ENCODE data around the gene SYT7.

DNA sequence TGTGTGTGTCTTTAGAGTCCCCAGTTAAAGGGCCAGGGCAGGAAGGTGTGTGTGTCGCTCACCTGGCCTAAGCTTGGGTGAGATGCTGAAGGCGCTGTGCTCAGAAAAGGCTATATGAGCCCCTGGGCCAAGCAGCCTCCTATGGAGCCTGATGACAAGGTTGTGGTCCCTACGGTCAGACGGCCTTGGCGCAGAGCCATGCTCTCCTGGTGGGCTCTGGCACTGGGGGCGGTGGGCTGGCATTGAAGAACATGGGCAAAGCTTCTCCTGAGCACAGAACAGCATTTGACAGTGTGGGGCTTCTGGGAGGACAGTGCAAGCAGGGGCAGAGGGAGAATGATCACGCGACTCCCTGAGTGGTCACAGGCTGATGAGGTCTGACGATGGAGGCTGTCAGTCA is 83.0 kb downstream of the SYT7 start:
- TF ChIP-seq, protein P1, sequence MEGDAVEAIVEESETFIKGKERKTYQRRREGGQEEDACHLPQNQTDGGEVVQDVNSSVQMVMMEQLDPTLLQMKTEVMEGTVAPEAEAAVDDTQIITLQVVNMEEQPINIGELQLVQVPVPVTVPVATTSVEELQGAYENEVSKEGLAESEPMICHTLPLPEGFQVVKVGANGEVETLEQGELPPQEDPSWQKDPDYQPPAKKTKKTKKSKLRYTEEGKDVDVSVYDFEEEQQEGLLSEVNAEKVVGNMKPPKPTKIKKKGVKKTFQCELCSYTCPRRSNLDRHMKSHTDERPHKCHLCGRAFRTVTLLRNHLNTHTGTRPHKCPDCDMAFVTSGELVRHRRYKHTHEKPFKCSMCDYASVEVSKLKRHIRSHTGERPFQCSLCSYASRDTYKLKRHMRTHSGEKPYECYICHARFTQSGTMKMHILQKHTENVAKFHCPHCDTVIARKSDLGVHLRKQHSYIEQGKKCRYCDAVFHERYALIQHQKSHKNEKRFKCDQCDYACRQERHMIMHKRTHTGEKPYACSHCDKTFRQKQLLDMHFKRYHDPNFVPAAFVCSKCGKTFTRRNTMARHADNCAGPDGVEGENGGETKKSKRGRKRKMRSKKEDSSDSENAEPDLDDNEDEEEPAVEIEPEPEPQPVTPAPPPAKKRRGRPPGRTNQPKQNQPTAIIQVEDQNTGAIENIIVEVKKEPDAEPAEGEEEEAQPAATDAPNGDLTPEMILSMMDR (IDR thresholded peaks at IDR 0.05): no peak
- TF ChIP-seq POLR2A (IDR thresholded peaks at IDR 0.05): no peak

Data from testis (tissue), 2 donors.